Measurements from ENCODE around the gene MAP1B. TPM values are rescaled to one million over a fixed set of nuclear protein-coding genes. Genes with fewer than 3 reads are reported as not detected.

Gene MAP1B
- total RNA-seq, 4 donors from 2014 or later = 38.9 to 57.5 (median 44.4) TPM

DNA sequence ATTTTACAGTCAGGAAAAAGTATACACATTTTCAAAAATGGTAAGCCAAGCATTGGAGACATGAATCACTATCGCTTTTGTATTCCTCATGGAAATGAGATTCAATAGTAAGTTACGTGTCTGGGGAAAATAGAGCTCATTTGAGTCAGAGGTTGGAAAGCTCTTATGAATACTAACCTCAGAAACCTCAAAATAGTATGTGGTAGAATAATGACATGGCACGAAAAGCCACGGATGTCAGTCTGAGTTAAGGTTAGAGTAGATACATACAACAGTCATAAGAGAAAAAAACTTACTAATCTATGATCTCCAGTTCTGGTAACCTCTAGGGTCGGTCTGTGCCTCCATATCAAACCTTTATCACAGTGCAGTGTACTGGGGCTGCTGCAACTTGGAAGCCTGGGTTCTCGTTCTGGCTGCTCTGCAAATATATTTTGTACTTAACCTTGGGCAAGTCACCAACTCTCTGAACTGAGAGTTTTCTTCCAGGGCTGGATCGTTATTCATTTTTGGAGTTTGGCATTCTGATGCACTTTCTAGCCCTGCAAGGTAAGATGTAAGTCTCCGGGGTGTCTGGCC is 31.8 kb downstream of the MAP1B start:
- in situ Hi-C loops (cut with MboI; ENCODE audit: low pct_ligation_motif_present in 1 of 4, low pct_unique_long_range_greater_than_20kb in 1 of 4, low sequenced_read_pairs in 3 of 4) = loop anchor here in 1 of 4 donors (10.0 kb wide), 1 partner anchor 176 kb away; no protein-coding TSS in a partner anchor
- peaks cover 0 to 8% (median 2%) of the 10 kb centered on the region in 4 donors for H3K4me1 ChIP-seq
- no peaks in the 10 kb centered on the region for H3K27me3 ChIP-seq
- H3K36me3 ChIP-seq = no peaks in the 10 kb centered on the region
- 53 to 65% methylated on average over 5 to 8 of the region's 8 CpGs for WGBS, 2 donors (ENCODE audit: low coverage in 1 of 2)
- DNase-seq = no peak
- intact Hi-C loops (cut with DNase I; ENCODE audit: low total_unique reads) = no loop called here
- no peaks in the 10 kb centered on the region for H3K9me3 ChIP-seq
- no peak for TF ChIP-seq CTCF (IDR thresholded peaks at IDR 0.05)
- TF ChIP-seq POLR2AphosphoS5 (IDR thresholded peaks at IDR 0.05) = no peak
- TF ChIP-seq EP300 (IDR thresholded peaks at IDR 0.05; ENCODE audit: low read depth) = no peak
- no peak for TF ChIP-seq POLR2A (IDR thresholded peaks at IDR 0.05)
- H3K27ac ChIP-seq = peak overlapping the region in 2 of 4 donors; percentile 3 to 36
- H3K4me3 ChIP-seq = no peak overlapping the region

DNA sequence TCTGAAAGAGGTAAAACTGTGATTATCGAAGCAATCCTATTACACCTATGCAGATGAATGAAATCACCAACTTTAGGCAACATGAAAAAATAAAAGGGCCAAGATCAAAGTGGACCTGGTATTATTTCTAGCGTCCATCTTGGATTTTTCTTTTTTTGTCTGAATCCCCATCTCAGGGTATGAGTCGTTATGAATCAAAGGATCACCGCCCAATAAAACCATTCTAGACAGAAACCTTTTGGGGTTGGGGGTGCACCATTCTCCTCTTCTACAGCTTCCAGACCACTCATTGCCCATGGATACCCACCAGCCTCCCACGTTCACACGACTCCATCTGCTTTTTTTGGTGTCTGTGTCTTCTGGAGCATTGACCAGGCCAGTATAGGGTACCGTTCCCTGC is 33.4 kb downstream of the MAP1B start:
- 95 to 98% methylated on average over 7 of the region's 7 CpGs for WGBS, 2 donors (ENCODE audit: low coverage in 1 of 2)
- no peaks in the 10 kb centered on the region for H3K36me3 ChIP-seq
- H3K27me3 ChIP-seq = no peaks in the 10 kb centered on the region
- no peak for DNase-seq
- in situ Hi-C loops (cut with MboI; ENCODE audit: low pct_ligation_motif_present in 1 of 4, low pct_unique_long_range_greater_than_20kb in 1 of 4, low sequenced_read_pairs in 3 of 4) = loop anchor here in 2 of 4 donors (10.0 kb wide), 1 partner anchor 164 kb away; no protein-coding TSS in a partner anchor
- peaks cover 0 to 8% (median 2%) of the 10 kb centered on the region in 4 donors for H3K4me1 ChIP-seq
- no peak overlapping the region for H3K4me3 ChIP-seq
- TF ChIP-seq EP300 (IDR thresholded peaks at IDR 0.05; ENCODE audit: low read depth) (no peak), POLR2A (IDR thresholded peaks at IDR 0.05) (no peak), CTCF (IDR thresholded peaks at IDR 0.05) (no peak), POLR2AphosphoS5 (IDR thresholded peaks at IDR 0.05) (no peak)
- H3K27ac ChIP-seq = peak overlapping the region; percentile 38 to 63 (median 56)
- intact Hi-C loops (cut with DNase I; ENCODE audit: low total_unique reads) = loop anchor here (5.0 kb wide), 1 partner anchor 162 kb away; no protein-coding TSS in a partner anchor
- H3K9me3 ChIP-seq = no peaks in the 10 kb centered on the region

DNA sequence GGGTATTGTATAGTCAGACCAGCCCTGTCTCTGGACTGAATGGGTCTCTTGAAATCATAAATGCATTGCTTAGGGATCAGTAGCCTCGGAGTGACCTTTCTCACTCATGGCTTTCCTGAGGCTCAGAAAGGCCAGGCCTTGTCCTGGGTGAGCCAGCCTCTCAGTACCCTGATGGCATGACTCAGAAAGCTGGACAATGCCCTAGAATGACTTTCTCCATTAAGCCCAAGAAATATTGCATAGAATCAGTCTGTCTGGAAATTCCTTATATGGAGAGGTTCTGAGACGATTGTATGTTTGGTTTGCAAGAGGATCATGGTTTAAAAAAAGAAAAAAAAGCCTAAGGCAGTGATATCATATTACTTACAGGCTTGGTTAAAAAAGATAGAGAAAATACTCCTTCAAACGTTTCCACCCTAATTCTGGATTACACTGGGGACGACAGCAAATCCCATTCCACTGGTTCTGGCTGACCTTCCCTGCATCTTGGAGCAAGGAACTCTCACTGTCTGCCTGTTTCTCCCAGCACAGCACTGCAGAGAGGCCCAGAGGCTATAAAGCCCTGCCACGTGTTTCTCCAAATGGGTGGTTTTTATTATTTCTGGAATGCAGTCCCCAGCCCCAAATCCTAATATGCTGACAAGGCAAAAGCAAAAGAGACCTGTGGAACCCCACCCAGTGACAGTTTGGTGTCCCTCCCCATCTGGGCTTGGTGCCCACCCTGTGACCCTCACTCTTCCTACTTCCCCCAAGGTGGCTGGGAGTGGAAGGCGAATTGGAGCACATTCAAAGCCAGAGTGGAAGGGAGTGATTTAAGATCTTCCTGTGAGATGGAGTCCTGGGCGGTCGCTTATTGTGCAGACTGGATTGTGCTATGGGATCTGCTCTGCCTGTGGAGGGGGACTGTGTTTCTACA is 34.4 kb downstream of the MAP1B start:
- H3K9me3 ChIP-seq = no peaks in the 10 kb centered on the region
- no peaks in the 10 kb centered on the region for H3K27me3 ChIP-seq
- in situ Hi-C loops (cut with MboI; ENCODE audit: low pct_ligation_motif_present in 1 of 4, low pct_unique_long_range_greater_than_20kb in 1 of 4, low sequenced_read_pairs in 3 of 4) = loop anchor here in 2 of 4 donors (10.0 kb wide), 1 partner anchor 163 kb away; no protein-coding TSS in a partner anchor
- TF ChIP-seq POLR2A (IDR thresholded peaks at IDR 0.05) (no peak), EP300 (IDR thresholded peaks at IDR 0.05; ENCODE audit: low read depth) (no peak), POLR2AphosphoS5 (IDR thresholded peaks at IDR 0.05) (no peak), CTCF (IDR thresholded peaks at IDR 0.05) (no peak)
- 40 to 55% methylated on average over 3 to 8 of the region's 8 CpGs for WGBS, 2 donors (ENCODE audit: low coverage in 1 of 2)
- no peak overlapping the region for H3K4me3 ChIP-seq
- peaks cover 0 to 8% (median 2%) of the 10 kb centered on the region in 4 donors for H3K4me1 ChIP-seq
- no peak for DNase-seq
- intact Hi-C loops (cut with DNase I; ENCODE audit: low total_unique reads) = loop anchor here (5.0 kb wide), 1 partner anchor 161 kb away; no protein-coding TSS in a partner anchor
- no peaks in the 10 kb centered on the region for H3K36me3 ChIP-seq
- peak overlapping the region; percentile 50 to 65 (median 63) for H3K27ac ChIP-seq

DNA sequence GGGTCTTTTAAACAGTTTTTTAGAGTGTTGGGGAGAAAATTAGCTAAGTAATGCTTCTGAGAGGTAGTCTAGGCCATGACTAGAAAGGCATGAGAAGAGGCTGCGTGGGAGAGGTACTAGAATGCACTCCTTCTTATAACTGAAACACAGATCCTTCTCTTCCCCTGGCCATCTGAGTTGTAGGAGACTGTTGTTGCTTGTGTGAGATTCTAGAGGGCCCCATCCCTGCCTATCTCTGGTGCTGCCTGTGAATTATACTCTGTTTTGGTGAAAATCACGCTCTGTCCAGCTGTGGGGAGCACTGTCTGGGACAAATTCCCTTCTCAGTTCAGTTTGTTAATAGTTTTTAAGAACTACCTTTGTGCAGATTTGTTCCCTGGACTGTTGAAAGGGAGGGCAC is 37.5 kb downstream of the MAP1B start:
- Histone ChIP-seq H3K27ac (peak overlapping the region in 1 of 4 donors; percentile 22), H3K36me3 (no peaks in the 10 kb centered on the region), H3K9me3 (no peaks in the 10 kb centered on the region), H3K4me3 (no peak overlapping the region), H3K27me3 (no peaks in the 10 kb centered on the region), H3K4me1 (peaks cover 0 to 8% (median 2%) of the 10 kb centered on the region in 4 donors)
- intact Hi-C loops (cut with DNase I; ENCODE audit: low total_unique reads) = loop anchor here (5.0 kb wide), 1 partner anchor 158 kb away; no protein-coding TSS in a partner anchor
- 40 to 79% methylated on average over 1 to 2 of the region's 2 CpGs for WGBS, 2 donors (ENCODE audit: low coverage in 1 of 2)
- no peak for TF ChIP-seq EP300 (IDR thresholded peaks at IDR 0.05; ENCODE audit: low read depth)
- no peak for TF ChIP-seq POLR2A (IDR thresholded peaks at IDR 0.05)
- TF ChIP-seq POLR2AphosphoS5 (IDR thresholded peaks at IDR 0.05) = no peak
- TF ChIP-seq CTCF (IDR thresholded peaks at IDR 0.05) = no peak
- in situ Hi-C loops (cut with MboI; ENCODE audit: low pct_ligation_motif_present in 1 of 4, low pct_unique_long_range_greater_than_20kb in 1 of 4, low sequenced_read_pairs in 3 of 4) = loop anchor here in 2 of 4 donors (10.0 kb wide), 1 partner anchor 160 kb away; no protein-coding TSS in a partner anchor
- no peak for DNase-seq

Measured in transverse colon (tissue), 4 donors.